GM12891 (cell line): Measurements from ENCODE around the gene TRNT1.

ENCODE experiments used
- DNase-seq: peaks from one replicate; pipeline ENCODE4 v3.0.0; 2011; ENCODE audit warnings: low spot score; ENCODE audit not compliant: insufficient read length
- FAIRE-seq: peaks from 2 replicates; lab custom pipeline; 2011; peaks lifted over from hg19 to GRCh38; lab: Jason Lieb, UNC
- PAX5 ChIP-seq: IDR thresholded peaks from 2 replicates; pipeline ENCODE4 v1.6.1; 2011; ENCODE audit warnings: low read length, moderate library complexity, mild to moderate bottlenecking; ENCODE audit not compliant: insufficient read depth, severe bottlenecking
- POLR2A ChIP-seq: IDR thresholded peaks from 2 replicates; pipeline ENCODE4 v1.6.1; 2011; ENCODE audit warnings: low read depth, low read length, control low read depth
- POLR2AphosphoS5 ChIP-seq: IDR thresholded peaks from 2 replicates; pipeline ENCODE4 v1.6.1; 2011; ENCODE audit warnings: low read depth, low read length, control low read depth
- POU2F2 ChIP-seq: IDR thresholded peaks from 2 replicates; pipeline ENCODE4 v1.6.1; 2011; ENCODE audit warnings: low read depth, mild to moderate bottlenecking, control low read depth, low read length, moderate library complexity
- SPI1 ChIP-seq: IDR thresholded peaks from 2 replicates; pipeline ENCODE4 v1.6.1; 2011; ENCODE audit warnings: low read depth, low read length, control low read depth
- TAF1 ChIP-seq: IDR thresholded peaks from 2 replicates; pipeline ENCODE4 v1.6.1; 2011; ENCODE audit warnings: low read depth, low read length, control low read depth

The TRNT1 gene

DNA sequence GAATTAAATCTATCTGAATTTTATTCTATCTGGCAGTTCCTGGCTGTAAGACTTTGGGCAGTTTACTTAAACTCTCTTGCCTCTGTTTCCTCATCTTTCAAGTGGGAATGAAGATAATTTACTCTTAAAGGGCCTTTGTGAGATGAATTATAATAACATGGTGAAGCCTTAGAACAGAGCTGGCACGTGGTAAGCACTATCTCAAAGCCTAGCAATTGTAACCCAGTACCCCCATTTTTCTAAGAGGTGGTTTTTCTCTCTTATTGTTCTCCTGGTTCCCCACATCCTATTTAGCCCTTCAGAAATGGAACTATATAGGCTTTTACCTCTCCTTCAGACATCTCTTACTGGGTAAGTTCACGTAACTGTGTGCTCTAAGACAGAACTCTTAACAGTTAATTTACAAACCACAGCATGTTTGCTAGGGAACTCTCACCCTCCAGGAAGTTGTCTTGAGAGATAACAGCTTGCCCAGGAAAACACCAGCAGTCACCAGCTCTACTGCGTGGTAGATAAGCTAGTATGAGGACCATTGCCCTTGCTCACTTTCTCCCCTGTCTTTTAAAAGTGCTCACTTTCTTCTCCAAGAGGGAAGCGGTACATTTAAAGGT lies 65.0 kb downstream of the TRNT1 start:
- DNase-seq = no peak
- TF ChIP-seq SPI1 = no peak
- TF ChIP-seq POLR2A = no peak
- no peak for TF ChIP-seq PAX5
- TF ChIP-seq POLR2AphosphoS5 = no peak
- no peak for TF ChIP-seq POU2F2
- TF ChIP-seq TAF1 = no peak
- no peak for FAIRE-seq

DNA sequence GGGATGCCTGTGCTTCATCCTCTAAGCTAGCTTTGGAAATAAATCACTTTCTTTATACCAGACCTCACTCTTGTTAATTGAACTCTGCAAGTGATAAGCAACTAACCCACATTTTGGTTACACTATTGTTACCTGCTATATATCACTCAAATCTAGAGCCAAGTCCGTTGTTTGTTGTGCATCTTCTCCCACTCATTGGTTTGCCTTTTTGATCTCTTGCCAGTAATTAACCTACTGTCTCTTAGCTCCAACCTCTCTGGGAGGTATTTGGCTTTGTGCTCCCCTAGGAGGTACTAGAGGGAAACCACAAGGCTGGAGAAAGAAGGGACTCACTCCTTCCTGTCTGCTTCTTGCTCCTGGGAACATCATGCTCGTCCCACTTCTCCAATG lies 65.5 kb downstream of the TRNT1 start:
- DNase-seq (no peak), FAIRE-seq (peak; percentile 61)
- TF ChIP-seq PAX5 = no peak
- TF ChIP-seq SPI1 = no peak
- no peak for TF ChIP-seq POLR2AphosphoS5
- TF ChIP-seq POLR2A = no peak
- no peak for TF ChIP-seq POU2F2
- no peak for TF ChIP-seq TAF1

DNA sequence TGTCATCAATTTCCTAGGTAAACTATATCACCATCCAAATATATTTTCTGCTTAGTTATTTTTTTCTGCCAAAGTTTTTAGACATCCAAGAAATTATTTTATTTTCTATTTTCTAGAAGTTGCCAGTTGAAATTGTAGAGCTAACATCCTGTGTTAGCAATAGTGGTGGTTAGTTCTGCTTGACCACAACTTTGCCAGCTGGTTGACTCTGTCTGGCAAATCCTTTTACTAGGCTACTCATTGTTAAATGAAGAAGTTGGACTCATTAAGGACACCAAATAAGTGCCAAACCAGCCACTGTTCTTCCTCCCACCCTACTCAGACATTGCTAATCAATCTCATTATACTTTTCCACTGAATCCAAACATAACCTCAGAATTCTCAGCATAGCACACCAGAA lies 68.1 kb downstream of the TRNT1 start:
- DNase-seq (no peak), FAIRE-seq (peak; percentile 31)
- TF ChIP-seq POLR2A (no peak), POU2F2 (no peak), PAX5 (no peak), TAF1 (no peak), SPI1 (no peak), POLR2AphosphoS5 (no peak)

DNA sequence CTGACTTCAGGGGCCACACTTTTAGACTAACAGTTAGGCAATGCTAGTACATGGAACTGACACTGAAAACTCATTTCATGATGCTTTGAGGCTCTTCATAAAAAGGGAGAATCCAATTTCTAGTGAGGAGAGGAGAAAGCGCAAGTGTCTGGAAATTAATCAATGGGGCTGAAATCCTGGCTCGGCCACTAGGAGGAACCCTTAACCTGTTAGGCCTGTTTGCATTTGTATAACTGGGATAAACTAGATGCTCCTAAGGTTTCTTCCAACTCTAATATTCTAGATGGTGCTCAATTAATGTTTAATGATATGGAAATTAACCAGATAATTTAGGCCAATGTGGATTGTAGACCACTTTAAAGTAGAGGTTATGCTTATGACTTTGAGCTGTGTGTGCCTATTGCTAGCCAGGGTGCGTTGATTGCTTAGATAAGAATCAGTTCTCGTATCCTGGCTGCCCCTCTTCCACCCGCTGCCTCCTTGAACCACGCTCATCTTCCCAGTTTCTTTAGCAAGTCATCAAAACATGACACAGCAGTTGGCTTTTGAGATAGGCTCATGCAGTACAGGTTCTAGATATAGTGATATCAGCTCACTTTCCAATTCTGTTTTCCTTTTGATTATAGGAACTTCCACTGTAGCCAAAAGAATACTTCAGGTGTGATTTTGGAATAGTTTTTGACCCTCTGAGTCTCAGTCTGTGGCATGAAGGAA lies 69.6 kb downstream of the TRNT1 start:
- FAIRE-seq (no peak), DNase-seq (no peak)
- TF ChIP-seq POLR2AphosphoS5 = no peak
- no peak for TF ChIP-seq TAF1
- TF ChIP-seq POLR2A = no peak
- no peak for TF ChIP-seq SPI1
- TF ChIP-seq PAX5 = no peak
- TF ChIP-seq POU2F2 = no peak
